Suprapubic skin (tissue), 3 donors: ENCODE data around the gene AAK1.

Source experiments
- CTCF ChIP-seq, 2 donors: fragments of 200-600 bp in 1 of 2; fragments of 450-650 bp in 1 of 2; sonication (generic) in 1 of 2; IDR thresholded peaks; one replicate each; pipeline ENCODE4 v1.5.1; 2016 to 2019; ENCODE audit warnings: antibody characterized with exemption in 2 of 2, mild to moderate bottlenecking in 1 of 2, moderate library complexity in 1 of 2
- EP300 ChIP-seq: sonication (generic); formaldehyde crosslinking; IDR thresholded peaks from one replicate; pipeline ENCODE4 v1.6.1; 2017; ENCODE audit warnings: antibody characterized with exemption
- POLR2A ChIP-seq, 2 donors: fragments of 450-650 bp; IDR thresholded peaks; one replicate each; pipeline ENCODE4 v1.6.1; 2017; ENCODE audit warnings: antibody characterized with exemption in 2 of 2, mild to moderate bottlenecking in 2 of 2, moderate library complexity in 2 of 2

- TF ChIP-seq CTCF (IDR thresholded peaks at IDR 0.05) (no peak), EP300 (no peak), POLR2A (IDR thresholded peaks at IDR 0.05) (no peak)
Observed at GRCh38 chr2:69608109-69608508, 35.4 kb downstream of the AAK1 start.
